Activated CD4-positive, alpha-beta T cell treated with anti-CD3 and anti-CD28 coated beads for 36 hours (primary cell): ENCODE measurements around the gene CEP350. TPM values are rescaled to one million over a fixed set of nuclear protein-coding genes. Genes with fewer than 3 reads are reported as not detected.

Source experiments
- ATAC-seq: fragments of 200-7000 bp; cut with Tn5 transposase; one replicate; pipeline ENCODE4 v1.10.0; 2021; ENCODE audit warnings: mild to moderate bottlenecking, moderate library complexity
- CTCF ChIA-PET: fragments of 350-600 bp; sonication (Branson Sonifier 250); formaldehyde crosslinking; loops from one replicate; lab custom pipeline; 2021; ENCODE audit warnings: antibody characterized with exemption; lab: Charles Lee
- POLR2A ChIA-PET: fragments of 350-600 bp; sonication (Branson Sonifier 250); formaldehyde crosslinking; loops from one replicate; lab custom pipeline; 2021; ENCODE audit warnings: antibody characterized with exemption, inconsistent platforms; lab: Charles Lee
- DNase-seq: peaks from one replicate; pipeline ENCODE4 v3.0.0-alpha.2; 2020
- H3K27ac Mint-ChIP-seq: one replicate; pipeline ENCODE4 v1.8.0; 2021; ENCODE audit warnings: mixed read lengths
- H3K27me3 Mint-ChIP-seq: one replicate; pipeline ENCODE4 v1.8.0; 2021; ENCODE audit warnings: mixed read lengths
- H3K36me3 Mint-ChIP-seq: one replicate; pipeline ENCODE4 v1.8.0; 2021; ENCODE audit warnings: low read depth, mixed read lengths
- H3K4me1 Mint-ChIP-seq: one replicate; pipeline ENCODE4 v1.8.0; 2021; ENCODE audit warnings: mixed read lengths
- H3K4me3 Mint-ChIP-seq: one replicate; pipeline ENCODE4 v1.8.0; 2021; ENCODE audit warnings: mild to moderate bottlenecking, moderate library complexity, mixed read lengths
- H3K9me3 Mint-ChIP-seq: one replicate; pipeline ENCODE4 v1.8.0; 2021; ENCODE audit warnings: low read depth, mixed read lengths
- intact Hi-C, 2 experiments: fragments of 100-400 bp; cut with DNase I in 1 of 2; cut with micrococcal nuclease in 1 of 2; formaldehyde crosslinking; loops; one replicate each; pipeline versions ENCODE4 v1.14.2 to v1.15.1; 2022 to 2024; cut with DNase I, micrococcal nuclease
- total RNA-seq, 2 experiments: library from RNA; stranded (reverse); gene quantifications; one replicate each; pipeline ENCODE4 v1.2.3, GENCODE V29; 2021

The CEP350 gene
- total RNA-seq, 2 experiments from 2014 or later = 38.2 to 42.1 TPM

GRCh38 chr1:180065408-180065807 lies 110.8 kb downstream of the CEP350 start:
- no peaks in the 10 kb centered on the region for H3K4me1 Mint-ChIP-seq
- ATAC-seq (no peak), DNase-seq (no peak)
- CTCF ChIA-PET = interaction anchor here (0.6 to 1.2 kb wide), 2 partner anchors 197 to 255 kb away, joined by 3 to 5 read pairs; no protein-coding TSS in a partner anchor
- intact Hi-C loops = no loop called here
- no peak overlapping the region for H3K27ac Mint-ChIP-seq
- POLR2A ChIA-PET = no interaction called here
- H3K9me3 Mint-ChIP-seq = no peaks in the 10 kb centered on the region
- H3K36me3 Mint-ChIP-seq = peaks cover 29% of the 10 kb centered on the region
- H3K4me3 Mint-ChIP-seq = no peak overlapping the region
- H3K27me3 Mint-ChIP-seq = no peaks in the 10 kb centered on the region

GRCh38 chr1:180066150-180066549 lies 111.5 kb downstream of the CEP350 start:
- ChIA-PET POLR2A (no interaction called here), CTCF (interaction anchor here (0.6 to 1.2 kb wide), 3 partner anchors 198 to 787 kb away, joined by 3 to 5 read pairs (median 3); no protein-coding TSS in a partner anchor)
- no peak overlapping the region for H3K4me3 Mint-ChIP-seq
- H3K27ac Mint-ChIP-seq = no peak overlapping the region
- peaks cover 30% of the 10 kb centered on the region for H3K36me3 Mint-ChIP-seq
- intact Hi-C loops = no loop called here
- H3K4me1 Mint-ChIP-seq = no peaks in the 10 kb centered on the region
- ATAC-seq (no peak), DNase-seq (no peak)
- H3K27me3 Mint-ChIP-seq = no peaks in the 10 kb centered on the region
- H3K9me3 Mint-ChIP-seq = no peaks in the 10 kb centered on the region

- peaks cover 29% of the 10 kb centered on the region for H3K36me3 Mint-ChIP-seq
- no peaks in the 10 kb centered on the region for H3K4me1 Mint-ChIP-seq
- POLR2A ChIA-PET = no interaction called here
- ATAC-seq (no peak), DNase-seq (no peak)
- intact Hi-C loops = no loop called here
- no peaks in the 10 kb centered on the region for H3K9me3 Mint-ChIP-seq
- H3K27ac Mint-ChIP-seq = no peak overlapping the region
- no peaks in the 10 kb centered on the region for H3K27me3 Mint-ChIP-seq
- no peak overlapping the region for H3K4me3 Mint-ChIP-seq
- CTCF ChIA-PET = interaction anchor here (4.5 kb wide), 1 partner anchor 109 kb away, joined by 17 read pairs; no protein-coding TSS in a partner anchor
Observed at GRCh38 chr1:180070286-180070685, 115.7 kb downstream of the CEP350 start.

- POLR2A ChIA-PET = no interaction called here
- Mint-ChIP-seq H3K9me3 (no peaks in the 10 kb centered on the region), H3K4me3 (no peak overlapping the region), H3K27me3 (no peaks in the 10 kb centered on the region), H3K27ac (no peak overlapping the region), H3K4me1 (no peaks in the 10 kb centered on the region), H3K36me3 (peaks cover 28% of the 10 kb centered on the region)
- intact Hi-C loops = no loop called here
- DNase-seq (no peak), ATAC-seq (no peak)
- CTCF ChIA-PET = interaction anchor here (1.0 to 4.5 kb wide), 3 partner anchors 8 to 109 kb away, joined by 3 to 17 read pairs (median 5); no protein-coding TSS in a partner anchor
Observed at GRCh38 chr1:180071759-180072158, 117.1 kb downstream of the CEP350 start.

- H3K4me1 Mint-ChIP-seq = peaks cover 3% of the 10 kb centered on the region
- POLR2A ChIA-PET = interaction anchor here (0.7 kb wide), 2 partner anchors 306 to 334 kb away, joined by 4 to 6 read pairs; no protein-coding TSS in a partner anchor
- intact Hi-C loops = loop anchor here in 1 of 2 experiments (5.0 kb wide), 1 partner anchor 97 kb away; no protein-coding TSS in a partner anchor
- no peak overlapping the region for H3K27ac Mint-ChIP-seq
- ATAC-seq (peak; percentile 84), DNase-seq (no peak)
- no peaks in the 10 kb centered on the region for H3K9me3 Mint-ChIP-seq
- H3K36me3 Mint-ChIP-seq = peaks cover 8% of the 10 kb centered on the region
- CTCF ChIA-PET = interaction anchor here (0.6 to 1.3 kb wide), 5 partner anchors 9 to 401 kb away, joined by 3 read pairs; no protein-coding TSS in a partner anchor
- no peaks in the 10 kb centered on the region for H3K27me3 Mint-ChIP-seq
- no peak overlapping the region for H3K4me3 Mint-ChIP-seq
Observed at GRCh38 chr1:180080439-180080838, 125.8 kb downstream of the CEP350 start.

GRCh38 chr1:180081474-180081873 lies 126.9 kb downstream of the CEP350 start:
- ATAC-seq (no peak), DNase-seq (no peak)
- intact Hi-C loops = loop anchor here in 1 of 2 experiments (5.0 kb wide), 1 partner anchor 96 kb away; no protein-coding TSS in a partner anchor
- H3K36me3 Mint-ChIP-seq = peaks cover 7% of the 10 kb centered on the region
- no peaks in the 10 kb centered on the region for H3K9me3 Mint-ChIP-seq
- no peaks in the 10 kb centered on the region for H3K27me3 Mint-ChIP-seq
- H3K27ac Mint-ChIP-seq = no peak overlapping the region
- CTCF ChIA-PET = no interaction called here
- H3K4me3 Mint-ChIP-seq = no peak overlapping the region
- peaks cover 3% of the 10 kb centered on the region for H3K4me1 Mint-ChIP-seq
- POLR2A ChIA-PET = no interaction called here

- Mint-ChIP-seq H3K4me3 (no peak overlapping the region), H3K27me3 (no peaks in the 10 kb centered on the region), H3K4me1 (peaks cover 3% of the 10 kb centered on the region), H3K36me3 (peaks cover 9% of the 10 kb centered on the region), H3K9me3 (no peaks in the 10 kb centered on the region), H3K27ac (no peak overlapping the region)
- ATAC-seq (no peak), DNase-seq (no peak)
- POLR2A ChIA-PET = no interaction called here
- CTCF ChIA-PET = no interaction called here
- intact Hi-C loops = loop anchor here in 1 of 2 experiments (5.0 kb wide), 1 partner anchor 94 kb away; no protein-coding TSS in a partner anchor
Observed at GRCh38 chr1:180083164-180083563, 128.6 kb downstream of the CEP350 start.

GRCh38 chr1:180084867-180085266 lies 130.3 kb downstream of the CEP350 start:
- Mint-ChIP-seq H3K4me3 (no peak overlapping the region), H3K27me3 (no peaks in the 10 kb centered on the region), H3K4me1 (peaks cover 3% of the 10 kb centered on the region), H3K36me3 (peaks cover 15% of the 10 kb centered on the region), H3K27ac (no peak overlapping the region), H3K9me3 (no peaks in the 10 kb centered on the region)
- CTCF ChIA-PET = interaction anchor here (0.7 to 2.1 kb wide), 3 partner anchors 62 to 379 kb away, joined by 3 to 15 read pairs (median 4); no protein-coding TSS in a partner anchor
- intact Hi-C loops = loop anchor here in 1 of 2 experiments (5.0 kb wide), 1 partner anchor 92 kb away; no protein-coding TSS in a partner anchor
- no peak for DNase-seq
- ATAC-seq = no peak
- POLR2A ChIA-PET = no interaction called here

- CTCF ChIA-PET = interaction anchor here (0.7 to 2.1 kb wide), 4 partner anchors 10 to 379 kb away, joined by 3 to 15 read pairs (median 4); no protein-coding TSS in a partner anchor
- Mint-ChIP-seq H3K9me3 (no peaks in the 10 kb centered on the region), H3K27ac (no peak overlapping the region), H3K4me1 (peaks cover 3% of the 10 kb centered on the region), H3K27me3 (no peaks in the 10 kb centered on the region), H3K36me3 (peaks cover 17% of the 10 kb centered on the region), H3K4me3 (no peak overlapping the region)
- no peak for DNase-seq
- no peak for ATAC-seq
- intact Hi-C loops = no loop called here
- POLR2A ChIA-PET = no interaction called here
Observed at GRCh38 chr1:180085331-180085730, 130.7 kb downstream of the CEP350 start.

- POLR2A ChIA-PET = interaction anchor here (0.7 kb wide), 1 partner anchor 26 kb away, joined by 3 read pairs; no protein-coding TSS in a partner anchor
- Mint-ChIP-seq H3K9me3 (no peaks in the 10 kb centered on the region), H3K36me3 (peaks cover 42% of the 10 kb centered on the region), H3K4me1 (peaks cover 7% of the 10 kb centered on the region), H3K27me3 (no peaks in the 10 kb centered on the region), H3K4me3 (no peak overlapping the region), H3K27ac (peak overlapping the region; percentile 44)
- CTCF ChIA-PET = interaction anchor here (0.6 to 1.1 kb wide), 2 partner anchors 86 to 224 kb away, joined by 3 to 6 read pairs; no protein-coding TSS in a partner anchor
- intact Hi-C loops = no loop called here
- DNase-seq (no peak), ATAC-seq (peak; percentile 26)
Observed at GRCh38 chr1:180092931-180093650, 138.5 kb downstream of the CEP350 start.

- H3K36me3 Mint-ChIP-seq = peaks cover 39% of the 10 kb centered on the region
- intact Hi-C loops = no loop called here
- POLR2A ChIA-PET = no interaction called here
Observed at GRCh38 chr1:180094705-180095295, 140.2 kb downstream of the CEP350 start.

More at GRCh38 chr1:180094705-180095295, 140.2 kb downstream of the CEP350 start:
- CTCF ChIA-PET = interaction anchor here (0.8 to 1.9 kb wide), 4 partner anchors 8 to 74 kb away, joined by 3 to 5 read pairs (median 3); no protein-coding TSS in a partner anchor
- DNase-seq = no peak
- Mint-ChIP-seq H3K9me3 (no peaks in the 10 kb centered on the region), H3K27ac (no peak overlapping the region), H3K4me3 (no peak overlapping the region), H3K27me3 (no peaks in the 10 kb centered on the region), H3K4me1 (peaks cover 7% of the 10 kb centered on the region)
- ATAC-seq = no peak
